Measurements from ENCODE around the gene TFAP2E.

GRCh38 chr1:35637401-35637809, 64.3 kb downstream of the TFAP2E start:
- no peak for TF ChIP-seq CTCF (IDR thresholded peaks at IDR 0.05)
- no peak for TF ChIP-seq EP300 (IDR thresholded peaks at IDR 0.05)
- TF ChIP-seq POLR2A (IDR thresholded peaks at IDR 0.05): no peak

Data from ovary (tissue), 3 donors.